Measurements from ENCODE around the gene TMEM134. TPM values are rescaled to one million over a fixed set of nuclear protein-coding genes. Genes with fewer than 3 reads are reported as not detected.

Gene TMEM134
- total RNA-seq, 2 experiments from 2014 or later = 52.6 to 56.1 TPM

- no peak for DNase-seq
- CTCF ChIA-PET = interaction anchor here (1.2 to 1.5 kb wide), 2 partner anchors 10 to 36 kb away, joined by 3 to 6 read pairs; no protein-coding TSS in a partner anchor
Measured at GRCh38 chr11:67449116-67449844, 19.8 kb downstream of the TMEM134 start.

GRCh38 chr11:67448220-67448609 lies 20.8 kb downstream of the TMEM134 start:
- DNase-seq = no peak
- Mint-ChIP-seq H3K4me1 (ENCODE audit: low read depth) (peaks cover 63% of the 10 kb centered on the region), H3K27ac (no peak overlapping the region), H3K9me3 (no peaks in the 10 kb centered on the region), H3K36me3 (ENCODE audit: low read depth) (no peaks in the 10 kb centered on the region), H3K4me3 (no peak overlapping the region), H3K27me3 (ENCODE audit: low read depth) (no peaks in the 10 kb centered on the region)
- intact Hi-C loops (cut with micrococcal nuclease) = no loop called here
- CTCF ChIA-PET = no interaction called here

More at GRCh38 chr11:67449116-67449844, 19.8 kb downstream of the TMEM134 start:
- H3K9me3 Mint-ChIP-seq = no peaks in the 10 kb centered on the region
- H3K27ac Mint-ChIP-seq = no peak overlapping the region
- H3K36me3 Mint-ChIP-seq (ENCODE audit: low read depth) = no peaks in the 10 kb centered on the region
- no peak overlapping the region for H3K4me3 Mint-ChIP-seq
- H3K27me3 Mint-ChIP-seq (ENCODE audit: low read depth) = no peaks in the 10 kb centered on the region
- intact Hi-C loops (cut with micrococcal nuclease) = no loop called here
- H3K4me1 Mint-ChIP-seq (ENCODE audit: low read depth) = peaks cover 56% of the 10 kb centered on the region

GRCh38 chr11:67445515-67445914 lies 23.5 kb downstream of the TMEM134 start:
- CTCF ChIA-PET = no interaction called here
- Mint-ChIP-seq H3K36me3 (ENCODE audit: low read depth) (no peaks in the 10 kb centered on the region), H3K9me3 (no peaks in the 10 kb centered on the region), H3K27me3 (ENCODE audit: low read depth) (no peaks in the 10 kb centered on the region), H3K4me1 (ENCODE audit: low read depth) (peaks cover 74% of the 10 kb centered on the region), H3K4me3 (no peak overlapping the region), H3K27ac (peak overlapping the region; percentile 84)
- intact Hi-C loops (cut with micrococcal nuclease) = no loop called here
- no peak for DNase-seq

- Mint-ChIP-seq H3K36me3 (ENCODE audit: low read depth) (peaks cover 19% of the 10 kb centered on the region), H3K27me3 (ENCODE audit: low read depth) (no peaks in the 10 kb centered on the region)
Measured at GRCh38 chr11:67442504-67443404, 26.3 kb downstream of the TMEM134 start.

GRCh38 chr11:67441731-67442351 lies 27.2 kb downstream of the TMEM134 start:
- CTCF ChIA-PET = no interaction called here
- H3K27ac Mint-ChIP-seq = peak overlapping the region; percentile 62
- no peaks in the 10 kb centered on the region for H3K27me3 Mint-ChIP-seq (ENCODE audit: low read depth)
- H3K4me3 Mint-ChIP-seq = peak overlapping the region; percentile 60
- peak; percentile 15 for DNase-seq
- no peaks in the 10 kb centered on the region for H3K9me3 Mint-ChIP-seq
- intact Hi-C loops (cut with micrococcal nuclease) = no loop called here
- peaks cover 26% of the 10 kb centered on the region for H3K36me3 Mint-ChIP-seq (ENCODE audit: low read depth)
- peaks cover 65% of the 10 kb centered on the region for H3K4me1 Mint-ChIP-seq (ENCODE audit: low read depth)

More at GRCh38 chr11:67442504-67443404, 26.3 kb downstream of the TMEM134 start:
- CTCF ChIA-PET = no interaction called here
- intact Hi-C loops (cut with micrococcal nuclease) = no loop called here
- H3K4me3 Mint-ChIP-seq = peak overlapping the region; percentile 60
- no peaks in the 10 kb centered on the region for H3K9me3 Mint-ChIP-seq
- no peak for DNase-seq
- peak overlapping the region; percentile 62 for H3K27ac Mint-ChIP-seq
- peaks cover 74% of the 10 kb centered on the region for H3K4me1 Mint-ChIP-seq (ENCODE audit: low read depth)

GRCh38 chr11:67441098-67441563 lies 27.9 kb downstream of the TMEM134 start:
- intact Hi-C loops (cut with micrococcal nuclease) = no loop called here
- peaks cover 63% of the 10 kb centered on the region for H3K4me1 Mint-ChIP-seq (ENCODE audit: low read depth)
- peak; percentile 18 for DNase-seq

GRCh38 chr11:67440229-67441097 lies 28.6 kb downstream of the TMEM134 start:
- CTCF ChIA-PET = interaction anchor here (1.7 to 3.0 kb wide), 2 partner anchors 28 to 32 kb away, joined by 5 to 18 read pairs; no protein-coding TSS in a partner anchor
- no peaks in the 10 kb centered on the region for H3K27me3 Mint-ChIP-seq (ENCODE audit: low read depth)

More at GRCh38 chr11:67441098-67441563, 27.9 kb downstream of the TMEM134 start:
- Mint-ChIP-seq H3K36me3 (ENCODE audit: low read depth) (peaks cover 30% of the 10 kb centered on the region), H3K27me3 (ENCODE audit: low read depth) (no peaks in the 10 kb centered on the region), H3K9me3 (no peaks in the 10 kb centered on the region), H3K27ac (peak overlapping the region; percentile 53), H3K4me3 (no peak overlapping the region)
- CTCF ChIA-PET = no interaction called here

GRCh38 chr11:67439321-67440228 lies 29.5 kb downstream of the TMEM134 start:
- H3K27ac Mint-ChIP-seq = peak overlapping the region; percentile 95
- H3K4me3 Mint-ChIP-seq = peak overlapping the region; percentile 90
- peaks cover 36% of the 10 kb centered on the region for H3K36me3 Mint-ChIP-seq (ENCODE audit: low read depth)
- intact Hi-C loops (cut with micrococcal nuclease) = loop anchor here (1.0 to 2.0 kb wide), 4 partner anchors 19 to 67 kb away; partner anchors contain the start of gene TMEM134
- DNase-seq = peak; percentile 77
- no peaks in the 10 kb centered on the region for H3K9me3 Mint-ChIP-seq
- H3K27me3 Mint-ChIP-seq (ENCODE audit: low read depth) = no peaks in the 10 kb centered on the region
- H3K4me1 Mint-ChIP-seq (ENCODE audit: low read depth) = peaks cover 56% of the 10 kb centered on the region
- CTCF ChIA-PET = interaction anchor here (0.6 to 3.8 kb wide), 9 partner anchors 11 to 94 kb away, joined by 3 to 20 read pairs (median 5); partner anchors contain the start of genes CDK2AP2 and PPP1CA

More at GRCh38 chr11:67440229-67441097, 28.6 kb downstream of the TMEM134 start:
- Mint-ChIP-seq H3K36me3 (ENCODE audit: low read depth) (peaks cover 33% of the 10 kb centered on the region), H3K4me3 (peak overlapping the region; percentile 90), H3K4me1 (ENCODE audit: low read depth) (peaks cover 60% of the 10 kb centered on the region), H3K27ac (peak overlapping the region; percentile 95), H3K9me3 (no peaks in the 10 kb centered on the region)
- DNase-seq = peak; percentile 60
- intact Hi-C loops (cut with micrococcal nuclease) = no loop called here

GRCh38 chr11:67438158-67438902 lies 30.7 kb downstream of the TMEM134 start:
- H3K9me3 Mint-ChIP-seq = no peaks in the 10 kb centered on the region
- peaks cover 56% of the 10 kb centered on the region for H3K4me1 Mint-ChIP-seq (ENCODE audit: low read depth)
- DNase-seq = peak; percentile 84
- CTCF ChIA-PET = interaction anchor here (0.6 to 3.8 kb wide), 10 partner anchors 10 to 117 kb away, joined by 3 to 20 read pairs (median 5); partner anchors contain the start of genes CDK2AP2, GPR152 and PPP1CA
- no peaks in the 10 kb centered on the region for H3K27me3 Mint-ChIP-seq (ENCODE audit: low read depth)
- H3K36me3 Mint-ChIP-seq (ENCODE audit: low read depth) = peaks cover 42% of the 10 kb centered on the region
- peak overlapping the region; percentile 90 for H3K4me3 Mint-ChIP-seq
- intact Hi-C loops (cut with micrococcal nuclease) = loop anchor here (1.0 to 2.0 kb wide), 3 partner anchors 8 to 30 kb away; partner anchors contain the start of gene TMEM134
- peak overlapping the region; percentile 99 for H3K27ac Mint-ChIP-seq

GRCh38 chr11:67437809-67438157 lies 31.3 kb downstream of the TMEM134 start:
- peaks cover 59% of the 10 kb centered on the region for H3K4me1 Mint-ChIP-seq (ENCODE audit: low read depth)
- H3K27ac Mint-ChIP-seq = peak overlapping the region; percentile 99
- H3K36me3 Mint-ChIP-seq (ENCODE audit: low read depth) = peaks cover 42% of the 10 kb centered on the region
- no peak for DNase-seq
- H3K4me3 Mint-ChIP-seq = peak overlapping the region; percentile 90
- H3K9me3 Mint-ChIP-seq = no peaks in the 10 kb centered on the region
- intact Hi-C loops (cut with micrococcal nuclease) = loop anchor here (1.0 to 2.0 kb wide), 5 partner anchors 9 to 47 kb away; partner anchors contain the start of gene TMEM134
- CTCF ChIA-PET = interaction anchor here (0.6 to 3.8 kb wide), 7 partner anchors 15 to 118 kb away, joined by 3 to 20 read pairs (median 7); partner anchors contain the start of genes CDK2AP2, GPR152 and PPP1CA
- no peaks in the 10 kb centered on the region for H3K27me3 Mint-ChIP-seq (ENCODE audit: low read depth)

Data from activated naive CD4-positive, alpha-beta T cell treated with anti-CD3 and anti-CD28 coated beads for 36 hours (primary cell).